ENCODE results near the gene SLC15A3.

GRCh38 chr11:60984636-60985035 is 32.7 kb upstream of the SLC15A3 start:
- TF ChIP-seq, protein P1, sequence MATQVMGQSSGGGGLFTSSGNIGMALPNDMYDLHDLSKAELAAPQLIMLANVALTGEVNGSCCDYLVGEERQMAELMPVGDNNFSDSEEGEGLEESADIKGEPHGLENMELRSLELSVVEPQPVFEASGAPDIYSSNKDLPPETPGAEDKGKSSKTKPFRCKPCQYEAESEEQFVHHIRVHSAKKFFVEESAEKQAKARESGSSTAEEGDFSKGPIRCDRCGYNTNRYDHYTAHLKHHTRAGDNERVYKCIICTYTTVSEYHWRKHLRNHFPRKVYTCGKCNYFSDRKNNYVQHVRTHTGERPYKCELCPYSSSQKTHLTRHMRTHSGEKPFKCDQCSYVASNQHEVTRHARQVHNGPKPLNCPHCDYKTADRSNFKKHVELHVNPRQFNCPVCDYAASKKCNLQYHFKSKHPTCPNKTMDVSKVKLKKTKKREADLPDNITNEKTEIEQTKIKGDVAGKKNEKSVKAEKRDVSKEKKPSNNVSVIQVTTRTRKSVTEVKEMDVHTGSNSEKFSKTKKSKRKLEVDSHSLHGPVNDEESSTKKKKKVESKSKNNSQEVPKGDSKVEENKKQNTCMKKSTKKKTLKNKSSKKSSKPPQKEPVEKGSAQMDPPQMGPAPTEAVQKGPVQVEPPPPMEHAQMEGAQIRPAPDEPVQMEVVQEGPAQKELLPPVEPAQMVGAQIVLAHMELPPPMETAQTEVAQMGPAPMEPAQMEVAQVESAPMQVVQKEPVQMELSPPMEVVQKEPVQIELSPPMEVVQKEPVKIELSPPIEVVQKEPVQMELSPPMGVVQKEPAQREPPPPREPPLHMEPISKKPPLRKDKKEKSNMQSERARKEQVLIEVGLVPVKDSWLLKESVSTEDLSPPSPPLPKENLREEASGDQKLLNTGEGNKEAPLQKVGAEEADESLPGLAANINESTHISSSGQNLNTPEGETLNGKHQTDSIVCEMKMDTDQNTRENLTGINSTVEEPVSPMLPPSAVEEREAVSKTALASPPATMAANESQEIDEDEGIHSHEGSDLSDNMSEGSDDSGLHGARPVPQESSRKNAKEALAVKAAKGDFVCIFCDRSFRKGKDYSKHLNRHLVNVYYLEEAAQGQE (IDR thresholded peaks at IDR 0.05; ENCODE audit: insufficient read depth in 1 of 2, low read depth in 2 of 2, low read length in 2 of 2) = no peak
- TF ChIP-seq POLR2AphosphoS5 (IDR thresholded peaks at IDR 0.05; ENCODE audit: low read depth, low read length) (no peak), TAF1 (IDR thresholded peaks at IDR 0.05; ENCODE audit: borderline replicate concordance, insufficient read depth, low read length) (no peak), SIN3A (IDR thresholded peaks at IDR 0.05; ENCODE audit: borderline replicate concordance, insufficient read depth, low read length) (no peak)

Data from PFSK-1 (cell line).